GM10847 (cell line): Measurements from ENCODE around the gene CLCN6.

ENCODE experiments used
- POLR2A ChIP-seq: IDR thresholded peaks from 2 replicates; pipeline ENCODE4 v1.6.1; 2011; ENCODE audit not compliant: insufficient read length; ENCODE audit errors: extremely low read depth

CLCN6 gene

DNA sequence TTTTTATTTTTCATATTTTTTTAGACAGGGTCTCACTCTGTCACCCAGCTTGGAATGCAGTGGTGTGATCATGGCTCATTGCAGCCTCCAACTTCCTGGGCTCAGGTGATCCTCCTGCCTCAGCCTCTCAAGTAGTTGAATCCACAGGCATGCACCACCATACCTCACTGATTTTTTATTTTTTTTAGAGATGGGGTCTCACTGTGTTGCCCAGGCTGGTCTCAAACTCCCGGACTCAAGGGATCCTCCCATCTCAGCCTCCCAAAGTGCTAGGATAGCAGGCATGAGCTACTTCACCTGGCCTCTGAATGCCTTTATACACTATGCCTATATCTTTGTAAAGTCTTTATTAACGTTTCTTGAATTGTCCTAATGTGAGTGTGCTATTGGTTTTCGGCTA is 63.1 kb downstream of the CLCN6 start:
- TF ChIP-seq POLR2A = no peak

DNA sequence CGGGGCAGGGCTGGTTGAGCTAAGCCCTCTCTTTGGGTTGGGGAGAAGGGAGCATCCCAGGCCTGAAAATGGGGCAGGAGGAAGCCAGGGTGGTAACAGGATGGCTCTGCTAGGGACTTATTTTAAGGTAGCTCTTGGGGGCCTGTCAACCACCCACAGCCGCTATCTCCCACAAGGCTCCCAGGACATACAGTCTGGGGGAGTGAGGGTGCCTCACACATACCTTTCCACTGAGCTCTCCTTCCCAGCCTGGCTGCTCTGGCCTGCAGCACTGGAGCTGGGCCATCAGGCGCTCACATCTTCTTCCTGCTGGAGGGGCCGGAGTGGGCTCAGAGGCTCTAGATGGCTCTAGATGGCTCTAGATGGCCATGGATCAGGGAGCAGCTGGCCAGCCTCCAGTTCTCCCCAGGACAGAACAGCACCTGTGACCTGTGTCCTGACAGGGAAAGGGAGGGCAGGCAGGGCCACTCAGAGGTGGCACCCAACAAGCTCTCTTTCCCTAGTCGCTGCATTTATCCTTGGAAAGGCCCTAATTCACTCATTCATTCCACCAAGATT is 63.7 kb downstream of the CLCN6 start:
- no peak for TF ChIP-seq POLR2A

DNA sequence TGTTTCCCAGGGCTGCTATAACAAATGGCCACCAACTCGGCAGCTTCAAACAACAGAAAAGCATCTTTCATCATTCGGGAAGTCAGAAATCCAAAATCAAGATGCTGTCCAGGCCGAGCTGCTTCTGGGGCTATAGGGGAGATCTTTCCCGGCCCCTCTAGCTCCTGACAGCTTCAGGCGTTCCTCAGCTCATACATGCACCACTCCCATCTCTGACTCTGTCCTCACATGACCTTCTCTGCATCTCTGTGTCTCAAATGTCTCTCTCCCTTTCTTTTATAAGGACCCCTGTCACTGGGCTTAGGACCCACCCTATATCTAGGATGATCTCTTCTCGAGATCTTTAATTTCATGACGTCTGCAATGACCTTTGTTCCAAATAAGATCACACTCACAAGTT is 66.6 kb downstream of the CLCN6 start:
- TF ChIP-seq POLR2A = no peak

DNA sequence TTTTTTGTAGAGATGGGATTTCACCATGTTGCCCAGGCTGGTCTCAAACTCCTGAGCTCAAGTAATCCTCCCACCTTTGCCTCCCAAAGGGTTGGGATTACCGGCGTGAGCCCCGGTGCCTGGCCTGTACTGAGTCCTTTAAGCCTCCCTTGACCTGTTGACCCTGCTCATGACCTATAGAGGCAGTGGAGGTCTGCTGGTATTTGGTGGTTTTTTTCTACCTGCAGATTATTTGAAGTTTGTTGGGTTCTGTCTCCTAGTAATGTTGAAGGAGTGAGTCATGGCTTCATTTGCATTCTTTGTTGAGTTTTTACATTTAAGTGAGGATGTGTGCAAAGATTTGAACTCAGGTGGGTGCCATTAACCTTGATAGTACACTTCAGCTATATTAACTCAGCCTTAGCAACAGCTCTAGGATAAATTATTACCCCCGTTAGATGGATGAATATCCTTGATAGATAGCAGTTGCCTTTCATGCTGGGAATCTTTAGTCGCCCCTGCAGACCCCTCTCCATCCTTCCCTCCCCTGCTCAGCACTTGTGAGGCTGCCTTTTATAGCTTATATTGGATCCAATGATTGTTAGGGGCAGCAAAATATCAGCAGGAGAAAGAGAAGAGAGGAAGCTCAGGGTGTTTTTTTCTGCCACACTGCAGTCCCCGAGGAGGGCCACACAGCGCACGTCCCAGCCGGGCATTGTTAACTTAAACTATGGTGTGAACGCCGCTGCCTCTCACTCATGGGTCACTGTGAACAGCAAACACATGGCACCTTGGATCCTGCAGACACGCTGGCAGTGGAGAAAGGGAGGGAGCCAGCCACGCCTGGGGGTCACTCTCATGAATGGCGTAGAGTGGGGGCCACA is 67.6 kb downstream of the CLCN6 start:
- no peak for TF ChIP-seq POLR2A

DNA sequence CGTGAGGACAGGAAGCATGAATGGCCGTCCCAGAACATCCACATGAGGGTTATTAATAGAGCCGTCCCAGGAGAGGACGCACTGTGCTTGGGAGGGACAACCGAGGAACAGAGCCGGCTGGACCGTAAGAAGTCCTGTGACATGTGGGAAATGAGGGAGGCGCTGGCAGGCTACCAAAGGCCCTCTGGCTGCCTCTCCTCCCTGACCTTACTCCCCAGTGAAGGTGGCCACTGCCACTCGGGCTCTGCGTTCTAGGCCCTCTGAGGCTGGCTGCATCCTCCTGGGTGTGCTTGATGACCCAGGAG is 68.2 kb downstream of the CLCN6 start:
- TF ChIP-seq POLR2A = no peak

DNA sequence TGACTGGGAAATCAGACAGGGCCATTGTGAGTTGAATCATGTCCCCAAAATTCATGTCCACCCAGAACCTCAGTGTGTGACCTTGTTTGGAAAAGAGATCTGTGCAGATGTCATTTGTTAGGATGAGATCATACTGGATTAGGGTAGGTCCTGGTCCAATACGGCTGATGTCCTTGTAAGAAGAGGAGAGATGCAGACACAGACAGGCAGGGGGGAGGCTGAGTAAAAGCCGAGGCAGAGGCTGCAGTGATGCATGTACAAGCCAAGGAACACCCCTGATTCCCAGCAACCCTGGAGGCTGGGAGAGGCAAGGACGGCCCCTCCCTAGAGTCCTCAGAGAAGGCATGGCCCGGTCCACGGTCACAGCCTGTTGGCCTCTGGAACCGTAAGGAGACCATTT is 68.6 kb downstream of the CLCN6 start:
- TF ChIP-seq POLR2A = no peak

DNA sequence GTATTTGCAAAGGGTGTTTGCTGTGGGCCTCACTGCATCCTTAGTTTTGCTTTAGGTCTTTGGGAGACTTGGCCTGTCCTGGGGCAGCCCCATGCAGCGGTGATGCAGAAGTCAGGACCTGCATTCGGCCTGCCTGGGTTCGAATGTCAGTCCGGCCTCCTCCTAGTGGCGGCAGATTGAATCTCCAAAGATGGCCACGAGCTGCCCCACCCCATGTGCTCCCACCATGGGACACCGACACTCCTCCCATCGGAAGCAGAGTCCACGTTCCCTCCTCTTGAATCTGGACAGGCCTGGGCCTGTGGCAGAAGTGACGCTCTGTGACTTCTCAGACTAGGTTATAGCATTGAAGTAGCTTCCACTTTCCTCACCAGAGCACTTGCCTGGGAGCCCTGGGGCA is 69.1 kb downstream of the CLCN6 start:
- no peak for TF ChIP-seq POLR2A

DNA sequence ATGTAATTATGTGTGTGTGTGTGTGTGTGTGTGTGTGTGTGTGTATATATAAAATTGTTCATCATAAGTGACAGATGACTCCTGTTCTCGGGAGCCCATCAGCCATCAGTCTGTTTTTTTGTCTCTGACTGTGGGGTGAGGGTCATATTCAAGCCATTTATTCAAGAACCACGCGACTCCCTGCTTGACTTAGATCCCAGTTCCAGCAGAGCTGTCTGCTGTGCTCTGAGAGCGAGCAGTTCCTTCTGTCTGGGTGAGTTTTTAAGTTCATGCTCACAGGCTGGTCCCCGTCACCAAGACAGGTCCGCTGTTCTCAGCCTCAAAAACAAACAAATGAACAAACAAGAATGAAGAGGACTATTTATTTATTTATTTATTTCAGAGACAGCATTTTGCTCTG is 71.1 kb downstream of the CLCN6 start:
- no peak for TF ChIP-seq POLR2A

DNA sequence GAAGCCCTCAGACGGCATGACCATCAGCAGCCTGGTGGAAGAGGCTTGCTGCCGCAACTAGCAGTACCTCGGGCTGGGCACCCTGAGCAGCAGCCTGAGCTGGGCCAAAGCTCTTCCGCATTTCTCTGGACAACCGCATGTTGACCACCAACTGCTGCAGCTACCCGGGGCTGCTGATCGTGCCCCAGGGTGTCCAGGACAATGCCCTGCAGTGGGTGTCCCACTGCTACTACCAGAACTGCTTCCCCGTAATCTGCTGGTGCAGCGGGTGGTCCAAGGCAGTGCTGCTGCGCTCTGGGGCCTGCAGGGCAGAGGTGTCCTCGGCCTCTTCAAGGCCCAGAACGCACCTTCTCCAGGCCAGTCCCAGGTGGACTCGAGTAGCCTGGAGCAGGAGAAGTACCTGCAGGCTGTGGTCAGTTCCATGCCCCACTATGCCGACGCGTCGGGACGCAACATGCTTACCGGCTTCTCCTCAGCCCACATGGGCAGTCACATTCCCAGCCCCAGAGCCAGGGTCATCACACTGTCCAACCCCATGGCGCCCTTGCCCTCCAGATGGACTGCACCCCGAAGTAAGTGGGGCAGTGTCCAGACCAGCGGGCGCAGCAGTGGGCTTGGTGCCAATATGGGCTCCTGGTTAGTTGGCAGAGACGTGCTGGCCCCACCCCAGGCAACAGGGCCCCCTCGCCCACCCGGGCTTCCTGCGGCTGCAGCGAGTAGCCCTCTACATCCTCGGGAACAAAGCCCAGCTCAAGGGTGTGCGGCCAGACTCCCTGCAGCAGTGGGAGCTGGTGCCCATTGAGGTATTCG is 72.3 kb downstream of the CLCN6 start:
- TF ChIP-seq POLR2A = no peak

DNA sequence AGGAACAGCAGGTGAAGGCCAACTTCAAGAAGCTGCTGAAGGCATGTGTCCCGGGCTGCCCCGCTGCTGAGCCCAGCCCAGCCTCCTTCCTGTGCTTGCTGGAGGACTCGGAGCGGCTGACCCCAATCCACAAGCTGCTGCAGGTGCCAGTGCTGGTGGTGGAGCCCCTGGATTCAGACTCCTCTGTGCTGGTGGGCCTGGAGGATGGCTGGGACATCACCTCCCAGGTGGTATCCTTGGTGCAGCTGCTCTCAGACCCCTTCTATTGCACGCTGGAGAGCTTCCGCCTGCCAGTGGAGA is 72.8 kb downstream of the CLCN6 start:
- TF ChIP-seq POLR2A = no peak

DNA sequence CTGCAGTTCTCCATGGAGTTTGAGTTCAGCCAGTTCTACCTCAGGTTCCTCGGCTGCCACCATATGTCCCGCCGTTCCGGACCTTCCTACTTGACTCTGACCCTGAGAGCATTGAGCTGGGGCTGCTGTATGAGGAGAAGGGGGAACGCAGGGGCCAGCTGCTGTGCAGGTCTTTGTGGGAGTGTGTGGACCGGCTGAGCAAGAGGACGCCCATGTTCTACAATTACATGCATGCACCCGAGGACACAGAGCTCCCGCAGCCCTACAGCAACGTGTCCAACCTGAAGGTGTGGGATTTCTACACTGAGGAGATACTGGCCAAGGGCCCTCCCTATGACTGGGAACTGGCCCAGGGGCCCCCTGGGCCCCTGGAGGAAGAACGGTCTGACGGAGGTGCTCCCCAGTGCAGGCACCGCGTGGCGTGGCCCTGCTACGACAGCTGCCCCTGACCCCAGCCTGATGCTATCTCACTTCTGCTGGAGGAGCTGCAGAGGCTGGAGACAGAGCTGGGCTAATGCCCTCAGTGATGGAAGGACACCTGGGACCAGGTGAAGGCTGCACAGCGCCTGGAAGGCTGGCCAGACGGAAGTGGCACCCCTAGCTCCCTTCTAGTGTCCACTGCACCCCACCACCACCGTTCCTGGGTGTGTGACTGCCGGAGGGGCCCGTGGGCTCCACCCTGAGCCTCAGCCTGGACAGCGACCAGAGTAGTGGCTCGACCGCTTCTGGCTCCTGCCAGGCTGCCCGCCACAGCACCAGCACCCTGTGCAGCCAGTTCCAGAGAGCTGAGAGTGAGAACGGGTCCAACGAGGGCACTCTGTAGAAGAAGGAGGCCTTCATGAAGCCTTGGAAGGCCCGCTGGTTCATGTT is 73.6 kb downstream of the CLCN6 start:
- no peak for TF ChIP-seq POLR2A

DNA sequence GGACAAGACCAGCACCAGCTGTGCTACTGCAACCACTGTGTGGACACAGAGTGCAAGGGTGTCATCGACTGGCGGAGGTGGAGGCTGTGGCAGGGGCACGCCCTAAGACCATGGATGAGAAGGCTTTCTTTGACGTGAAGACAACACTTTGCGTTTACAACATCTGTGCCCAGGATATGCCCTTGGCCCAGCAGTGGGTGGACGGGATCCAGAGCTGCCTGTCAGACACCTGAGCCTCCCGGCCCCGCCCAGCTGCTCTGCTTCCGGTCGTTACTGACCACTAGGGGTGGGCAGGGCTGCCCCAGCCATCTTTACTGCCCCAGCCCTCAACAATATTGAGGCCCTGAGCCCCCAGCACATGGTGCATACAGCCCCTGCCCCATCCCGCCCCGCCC is 74.2 kb downstream of the CLCN6 start:
- no peak for TF ChIP-seq POLR2A

DNA sequence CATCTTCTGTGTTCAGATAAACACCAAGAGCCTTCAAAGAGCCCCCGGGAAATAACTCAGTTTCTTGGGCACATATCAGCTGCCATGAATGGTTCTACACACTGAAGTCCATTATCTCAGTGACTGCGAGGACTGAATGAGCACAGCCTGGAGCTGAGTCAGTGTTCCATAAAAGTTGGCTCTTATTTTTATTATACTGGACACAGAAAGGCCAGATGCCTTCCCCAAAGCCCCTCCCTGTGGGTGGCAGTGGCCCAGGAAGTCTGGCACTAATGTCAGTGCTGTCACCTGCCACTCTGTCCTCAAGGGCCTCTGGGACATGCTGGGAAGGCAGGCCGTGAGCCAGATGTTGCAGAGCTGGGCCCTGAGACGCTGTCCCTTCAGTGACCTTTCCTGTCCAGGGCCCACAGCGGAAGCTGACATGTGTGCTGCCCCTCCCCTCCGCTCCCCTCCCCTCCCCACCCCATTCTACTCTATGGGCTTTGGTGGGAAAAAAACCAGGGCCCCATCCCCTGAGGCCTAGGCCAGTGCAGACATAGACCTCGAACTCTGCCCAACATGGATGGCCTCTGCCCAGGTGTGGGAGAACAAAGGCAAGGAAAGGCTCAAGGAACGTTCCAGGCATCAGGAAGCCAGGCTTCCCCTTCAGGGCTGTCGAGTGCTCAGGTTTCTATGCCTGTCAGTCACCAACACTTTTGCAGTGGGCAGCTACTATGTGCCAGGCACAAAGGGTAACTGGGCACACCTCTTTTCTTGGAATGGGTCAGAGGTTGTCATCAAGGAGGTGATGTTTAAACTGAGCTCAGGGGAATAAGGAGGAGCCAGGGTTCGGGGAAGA is 75.1 kb downstream of the CLCN6 start:
- no peak for TF ChIP-seq POLR2A

DNA sequence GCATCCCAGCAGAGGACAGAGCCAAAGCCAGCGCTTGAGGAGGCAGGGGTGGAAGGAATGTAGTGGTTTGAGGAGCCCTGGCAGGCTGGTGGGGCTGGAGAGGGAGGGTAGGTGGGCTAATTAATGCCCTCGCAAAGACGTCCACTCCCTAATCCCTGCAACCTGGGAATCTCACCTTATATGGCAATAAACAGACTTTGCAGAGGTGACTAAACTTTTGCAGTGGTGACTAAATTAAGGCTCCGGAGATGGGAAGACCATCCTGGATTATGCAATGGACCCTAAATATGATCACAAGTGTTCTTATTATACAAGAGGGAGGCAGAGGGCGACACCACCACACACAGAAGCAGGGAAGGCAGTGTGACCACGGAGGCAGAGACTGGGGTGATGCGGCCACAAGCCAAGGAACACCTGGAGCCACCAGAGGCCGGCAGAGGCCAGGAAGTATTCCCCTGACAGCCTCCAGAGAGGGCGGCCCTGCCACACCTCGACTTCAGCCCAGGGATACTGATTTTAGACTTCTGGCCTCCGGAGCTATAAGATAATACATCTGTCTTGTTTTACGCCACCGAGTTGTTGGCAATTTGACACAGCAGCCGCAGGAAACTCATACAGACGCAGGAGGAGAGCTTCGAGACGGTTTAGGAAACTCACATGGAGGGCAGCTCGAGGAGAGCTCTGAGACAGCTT is 75.9 kb downstream of the CLCN6 start:
- TF ChIP-seq POLR2A = no peak
